Measurements from ENCODE around the gene FOXR1. TPM values are rescaled to one million over a fixed set of nuclear protein-coding genes. Genes with fewer than 3 reads are reported as not detected.

Gene FOXR1
- total RNA-seq, 1 donor from 2014 or later = not detected

GRCh38 chr11:119019996-119020395, 48.4 kb downstream of the FOXR1 start:
- Histone ChIP-seq H3K4me3 (peak overlapping the region; percentile 91), H3K4me1 (peaks cover 16% of the 10 kb centered on the region), H3K27ac (no peak overlapping the region), H3F3A (ENCODE audit: low read depth) (peaks cover 75% of the 10 kb centered on the region), H3K9me3 (ENCODE audit: low read depth) (no peaks in the 10 kb centered on the region), H3K27me3 (no peaks in the 10 kb centered on the region), H3K9ac (no peak overlapping the region), H3K79me2 (ENCODE audit: low read depth) (peaks cover 66% of the 10 kb centered on the region), H3K4me2 (peak overlapping the region; percentile 100), H2AFZ (replicated peaks) (no peak overlapping the region), H3K36me3 (peaks cover 5% of the 10 kb centered on the region), H4K20me1 (ENCODE audit: low read depth) (peaks cover 42% of the 10 kb centered on the region)
- peaks cover 25% of the 10 kb centered on the region for H3K4me1 Mint-ChIP-seq
- peaks cover 5% of the 10 kb centered on the region for H3K27me3 Mint-ChIP-seq (ENCODE audit: insufficient read depth, low read depth)
- H3K9me3 Mint-ChIP-seq = no peaks in the 10 kb centered on the region
- no peak overlapping the region for H3K27ac Mint-ChIP-seq
- DNase-seq (ENCODE audit: low spot score) = no peak
- TF ChIP-seq CTCF (IDR thresholded peaks at IDR 0.05) (no peak), EZH2 (IDR thresholded peaks at IDR 0.05) (no peak), EZH2phosphoT487 (IDR thresholded peaks at IDR 0.05) (no peak)
- H3K36me3 Mint-ChIP-seq = peaks cover 24% of the 10 kb centered on the region
- peak overlapping the region; percentile 100 for H3K4me3 Mint-ChIP-seq

- Mint-ChIP-seq H3K36me3 (peaks cover 22% of the 10 kb centered on the region), H3K4me1 (peaks cover 19% of the 10 kb centered on the region), H3K9me3 (no peaks in the 10 kb centered on the region), H3K4me3 (peak overlapping the region; percentile 46), H3K27me3 (ENCODE audit: insufficient read depth, low read depth) (peaks cover 6% of the 10 kb centered on the region), H3K27ac (peak overlapping the region; percentile 72)
- H2AFZ ChIP-seq (replicated peaks) = no peak overlapping the region
- TF ChIP-seq EZH2 (IDR thresholded peaks at IDR 0.05) (no peak), CTCF (IDR thresholded peaks at IDR 0.05) (no peak), EZH2phosphoT487 (IDR thresholded peaks at IDR 0.05) (no peak)
- peaks cover 27% of the 10 kb centered on the region for H4K20me1 ChIP-seq (ENCODE audit: low read depth)
- H3K36me3 ChIP-seq = peaks cover 4% of the 10 kb centered on the region
- no peak overlapping the region for H3K9ac ChIP-seq
- peaks cover 64% of the 10 kb centered on the region for H3F3A ChIP-seq (ENCODE audit: low read depth)
- DNase-seq (ENCODE audit: low spot score) = no peak
- peaks cover 51% of the 10 kb centered on the region for H3K79me2 ChIP-seq (ENCODE audit: low read depth)
- no peaks in the 10 kb centered on the region for H3K27me3 ChIP-seq
- H3K4me1 ChIP-seq = peaks cover 13% of the 10 kb centered on the region
- H3K27ac ChIP-seq = no peak overlapping the region
- H3K4me3 ChIP-seq = no peak overlapping the region
- no peak overlapping the region for H3K4me2 ChIP-seq
- no peaks in the 10 kb centered on the region for H3K9me3 ChIP-seq (ENCODE audit: low read depth)
These were observed 50.1 kb downstream of the FOXR1 start for GRCh38 chr11:119021631-119022030.

GRCh38 chr11:119023741-119024140, 52.2 kb downstream of the FOXR1 start:
- no peak overlapping the region for H3K4me2 ChIP-seq
- Mint-ChIP-seq H3K36me3 (peaks cover 26% of the 10 kb centered on the region), H3K4me3 (no peak overlapping the region), H3K27ac (no peak overlapping the region), H3K4me1 (peaks cover 17% of the 10 kb centered on the region), H3K27me3 (ENCODE audit: insufficient read depth, low read depth) (peaks cover 4% of the 10 kb centered on the region), H3K9me3 (no peaks in the 10 kb centered on the region)
- no peaks in the 10 kb centered on the region for H3K9me3 ChIP-seq (ENCODE audit: low read depth)
- H3K27me3 ChIP-seq = no peaks in the 10 kb centered on the region
- peaks cover 48% of the 10 kb centered on the region for H3K79me2 ChIP-seq (ENCODE audit: low read depth)
- TF ChIP-seq EZH2 (IDR thresholded peaks at IDR 0.05) (no peak), EZH2phosphoT487 (IDR thresholded peaks at IDR 0.05) (no peak), CTCF (IDR thresholded peaks at IDR 0.05) (no peak)
- no peak overlapping the region for H3K9ac ChIP-seq
- H4K20me1 ChIP-seq (ENCODE audit: low read depth) = peaks cover 23% of the 10 kb centered on the region
- H3K4me3 ChIP-seq = no peak overlapping the region
- no peak for DNase-seq (ENCODE audit: low spot score)
- H3K4me1 ChIP-seq = peaks cover 7% of the 10 kb centered on the region
- peaks cover 4% of the 10 kb centered on the region for H3K36me3 ChIP-seq
- no peak overlapping the region for H3K27ac ChIP-seq
- peaks cover 44% of the 10 kb centered on the region for H3F3A ChIP-seq (ENCODE audit: low read depth)
- no peak overlapping the region for H2AFZ ChIP-seq (replicated peaks)
